GM21360 (cell line): ENCODE data around the gene ICE1.

Experiments
- ATAC-seq: cut with Tn5 transposase; IDR thresholded peaks from one replicate; pipeline ENCODE4 v1.9.1; 2021; ENCODE audit warnings: mild to moderate bottlenecking, moderate library complexity; ENCODE audit not compliant: unreplicated experiment

Gene ICE1

DNA sequence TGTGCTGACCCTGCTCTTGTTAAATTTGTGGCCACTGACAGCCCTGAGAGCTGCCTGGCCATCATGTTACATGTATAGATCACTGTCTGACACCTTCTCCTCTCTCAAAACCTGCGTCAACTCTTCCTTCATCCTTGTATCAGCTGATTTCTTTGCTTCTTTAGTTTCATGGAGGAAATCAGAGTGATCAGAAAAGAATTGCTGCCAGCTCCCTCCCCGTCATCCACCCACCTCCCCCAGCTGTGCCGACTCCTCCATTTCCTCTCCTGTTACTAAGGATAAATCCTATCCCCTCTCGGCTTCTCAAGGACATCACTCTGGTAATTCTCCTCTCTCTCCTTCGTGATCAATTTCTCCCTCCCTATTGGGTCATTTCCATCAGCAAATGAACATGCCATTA is 108.9 kb downstream of the ICE1 start:
- no peak for ATAC-seq

GRCh38 chr5:5532306-5533076 is 110.0 kb downstream of the ICE1 start:
- ATAC-seq: no peak

DNA sequence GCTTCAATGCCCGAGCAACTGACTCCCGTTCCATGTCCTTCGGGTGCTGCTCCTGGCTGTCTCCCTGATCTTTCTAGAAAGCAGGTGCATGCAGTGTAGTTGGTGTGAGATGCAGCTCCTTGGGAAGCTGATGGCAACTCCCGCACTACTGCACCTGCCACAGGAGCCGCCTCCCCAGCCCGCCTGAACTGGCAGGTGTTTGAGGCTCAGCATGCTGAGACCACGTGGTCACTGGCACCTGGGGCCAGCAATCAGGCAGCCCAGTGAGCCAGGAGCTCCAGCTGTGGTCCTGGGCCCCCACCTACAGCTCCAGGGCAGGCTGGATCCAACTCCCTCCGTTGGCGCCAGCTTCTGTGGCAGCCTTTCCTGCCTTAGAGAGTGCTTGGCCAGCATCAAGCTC is 111.5 kb downstream of the ICE1 start:
- no peak for ATAC-seq

GRCh38 chr5:5534333-5534732 is 111.9 kb downstream of the ICE1 start:
- ATAC-seq: no peak

- ATAC-seq: no peak
These were observed 114.4 kb downstream of the ICE1 start for GRCh38 chr5:5536871-5537270.

GRCh38 chr5:5537426-5537825 is 114.9 kb downstream of the ICE1 start:
- no peak for ATAC-seq

DNA sequence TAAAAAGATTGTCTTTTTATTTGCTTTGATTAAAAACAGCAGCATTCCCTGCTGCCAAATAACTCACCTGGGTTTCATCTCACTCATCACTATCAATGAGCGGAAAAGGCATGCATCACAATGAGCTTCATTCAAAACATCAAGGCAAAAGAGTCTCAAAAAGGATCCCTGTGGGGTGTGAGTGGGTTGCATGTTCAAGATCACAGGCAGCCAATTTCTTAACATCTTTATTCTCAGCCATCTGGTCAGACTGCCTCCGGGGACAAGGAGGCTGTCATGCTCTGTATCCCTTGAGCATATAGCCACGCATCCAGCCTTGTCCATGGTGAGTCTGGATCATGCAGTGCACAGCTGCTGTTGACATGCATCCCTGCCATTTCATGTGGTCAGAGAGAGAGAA is 117.1 kb downstream of the ICE1 start:
- no peak for ATAC-seq
